Cardiac fibroblast (primary cell): ENCODE data around the gene EEFSEC.

Experiments used
- DNase-seq, 2 donors: peaks; one replicate each; pipeline versions ENCODE4 v3.0.0 to v3.0.0-alpha.2; 2010; ENCODE audit warnings: low read depth in 2 of 2
- H3K4me3 ChIP-seq, 2 donors: replicated peaks in 1 of 2; 1 replicate in 1 of 2; 2 replicates in 1 of 2; pipeline ENCODE4 v1.5.1; 2011; ENCODE audit warnings: low read depth in 2 of 2, low read length in 2 of 2, mild to moderate bottlenecking in 2 of 2, moderate library complexity in 1 of 2
- CTCF ChIP-seq: IDR thresholded peaks from one replicate; pipeline ENCODE4 v1.5.1; 2011; ENCODE audit warnings: low read depth, mild to moderate bottlenecking, low read length, inconsistent platforms

Gene EEFSEC

DNA sequence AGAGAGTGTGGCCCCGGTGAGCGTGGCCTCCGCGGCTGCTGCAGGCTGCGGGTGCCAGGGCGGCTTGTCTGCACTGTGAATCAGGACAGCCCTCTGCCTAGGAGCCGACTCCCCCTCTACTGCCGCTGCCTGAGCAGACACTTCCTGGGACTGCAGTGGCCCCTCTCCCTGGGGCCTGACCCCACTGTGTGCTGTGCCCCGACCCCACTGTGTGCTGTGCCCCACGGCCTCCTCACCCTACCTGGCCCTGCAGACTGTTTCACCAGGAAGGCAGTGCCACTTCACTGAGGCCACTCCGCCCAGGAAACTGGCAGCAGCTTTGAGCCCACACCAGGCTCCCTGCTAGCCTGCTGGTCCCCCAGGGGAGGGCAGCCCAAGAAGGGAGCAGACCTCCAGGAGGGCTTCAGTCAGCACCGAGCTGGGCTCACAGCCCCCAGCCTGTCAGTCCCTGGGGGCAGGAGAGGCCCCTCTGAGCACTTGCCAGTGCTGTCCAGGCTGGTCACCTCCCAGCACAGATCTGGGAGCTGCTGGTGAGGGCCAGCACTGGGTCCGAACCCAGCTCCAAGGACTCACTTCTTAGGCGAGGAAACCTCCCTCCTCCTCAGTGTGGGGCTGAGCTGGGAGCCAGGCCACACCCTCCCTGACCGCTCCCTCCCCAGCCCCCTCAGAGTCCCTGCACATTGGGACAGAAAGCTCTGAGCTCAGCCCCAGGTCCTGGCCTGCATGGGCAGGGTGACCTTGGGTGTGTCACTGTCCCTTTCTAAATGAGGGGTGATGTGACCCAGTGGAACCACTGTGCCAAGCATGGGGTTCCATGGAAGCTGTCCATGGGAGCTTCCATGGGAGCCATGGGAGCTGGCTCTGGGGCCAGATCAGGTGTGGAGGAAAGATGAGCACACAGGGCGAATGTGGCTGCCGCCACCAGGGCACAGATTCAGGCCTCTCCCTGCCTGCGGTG, 256.6 kb downstream of the EEFSEC start:
- TF ChIP-seq CTCF: no peak
- H3K4me3 ChIP-seq: no peak overlapping the region
- no peak for DNase-seq

DNA sequence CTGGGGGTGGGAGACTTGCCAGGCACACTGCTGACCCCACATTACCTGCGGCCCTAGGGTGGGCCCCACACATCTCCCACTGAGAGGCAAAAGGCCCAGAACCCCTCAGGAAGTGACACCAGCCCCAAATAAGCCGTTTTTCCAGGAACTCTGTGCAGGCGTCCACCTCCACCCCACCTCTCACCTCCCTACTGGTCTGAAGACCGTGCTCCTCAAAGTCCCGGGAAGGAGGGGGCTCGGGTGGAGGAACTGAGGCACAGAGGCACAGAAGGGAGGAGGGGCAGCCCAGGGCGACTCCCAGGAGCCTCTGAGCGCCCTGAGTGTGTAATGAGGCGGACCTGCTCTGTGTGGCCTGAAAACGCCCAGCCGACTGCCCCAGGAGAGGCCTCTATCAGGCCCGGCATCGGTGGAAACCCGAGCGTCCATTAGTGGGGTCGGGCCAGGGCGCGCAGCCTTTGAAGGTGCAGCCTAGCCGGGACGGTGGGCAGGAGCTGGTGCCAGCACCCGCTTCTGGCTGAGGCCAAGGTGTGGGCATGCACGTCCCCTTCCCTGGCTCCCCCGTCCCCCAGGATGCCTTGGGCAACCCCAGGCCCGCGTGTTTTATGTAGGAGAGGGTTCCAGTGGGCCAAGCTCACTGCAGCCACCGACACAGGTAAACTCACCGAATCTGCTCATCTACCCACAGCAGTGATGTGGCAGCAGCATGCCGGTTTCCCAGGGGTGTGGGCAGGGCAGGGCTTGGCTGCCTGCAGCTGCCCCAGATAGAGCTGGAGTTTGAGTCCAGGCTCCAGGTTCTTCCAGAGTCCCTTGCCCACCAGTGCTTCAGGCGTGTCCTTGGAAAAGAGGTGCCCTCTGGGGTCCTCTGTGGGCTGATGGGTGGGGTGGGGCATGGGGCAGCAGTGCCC, 257.6 kb downstream of the EEFSEC start:
- no peak overlapping the region for H3K4me3 ChIP-seq
- no peak for DNase-seq
- no peak for TF ChIP-seq CTCF

GRCh38 chr3:128411574-128412064, 258.3 kb downstream of the EEFSEC start:
- TF ChIP-seq CTCF: no peak
- no peak overlapping the region for H3K4me3 ChIP-seq
- no peak for DNase-seq

- no peak overlapping the region for H3K4me3 ChIP-seq
- no peak for DNase-seq
- TF ChIP-seq CTCF: no peak
Observed at GRCh38 chr3:128412180-128413002, 259.1 kb downstream of the EEFSEC start.

DNA sequence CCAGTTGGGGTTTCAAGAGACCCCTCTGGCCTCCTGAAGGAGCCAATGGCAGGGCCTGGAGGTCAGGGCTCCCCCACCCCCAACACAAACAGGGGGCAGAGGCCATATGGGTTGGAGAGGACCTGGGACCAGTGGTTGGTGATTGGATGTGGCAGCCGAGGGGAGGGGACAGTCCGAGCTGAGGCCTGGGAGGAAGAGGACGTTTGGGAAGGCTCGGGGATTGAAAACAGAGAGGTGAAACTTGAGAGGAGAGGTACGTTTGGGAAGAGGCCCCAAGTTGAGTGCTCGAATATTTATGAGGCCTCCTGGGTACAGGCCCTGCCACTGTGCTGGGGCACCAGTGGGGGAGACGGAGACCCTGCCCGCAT, 259.7 kb downstream of the EEFSEC start:
- no peak overlapping the region for H3K4me3 ChIP-seq
- no peak for TF ChIP-seq CTCF
- no peak for DNase-seq
